Smooth muscle cell (in vitro differentiated cells): ENCODE data around the gene IFNA6. TPM values are rescaled to one million over a fixed set of nuclear protein-coding genes. Genes with fewer than 3 reads are reported as not detected.

Experiments used
- DNase-seq: peaks from one replicate; lab custom pipeline; 2025; ENCODE audit not compliant: unreplicated experiment; lab: John Stamatoyannopoulos, UW
- H2AFZ ChIP-seq: fragments of 200-600 bp; sonication (generic); 2 replicates; pipeline ENCODE4 v1.6.0; 2016; ENCODE audit warnings: antibody characterized with exemption, low read depth, mild to moderate bottlenecking
- H3F3A ChIP-seq: fragments of 200-600 bp; sonication (generic); 2 replicates; pipeline ENCODE4 v1.6.0; 2017; ENCODE audit warnings: antibody characterized with exemption, low read depth
- H3K27ac ChIP-seq: fragments of 200-600 bp; sonication (generic); 2 replicates; pipeline ENCODE4 v1.5.1; 2016; ENCODE audit warnings: low read depth, mild to moderate bottlenecking
- H3K27me3 ChIP-seq: fragments of 200-600 bp; sonication (generic); 2 replicates; pipeline ENCODE4 v1.6.1; 2016; ENCODE audit warnings: low read depth, mild to moderate bottlenecking
- H3K36me3 ChIP-seq: fragments of 200-600 bp; sonication (generic); 2 replicates; pipeline ENCODE4 v1.5.1; 2016; ENCODE audit warnings: low read depth
- H3K4me1 ChIP-seq: fragments of 200-600 bp; sonication (generic); 2 replicates; pipeline ENCODE4 v1.5.1; 2016; ENCODE audit warnings: low read depth
- H3K4me2 ChIP-seq: fragments of 200-600 bp; sonication (generic); 2 replicates; pipeline ENCODE4 v1.6.0; 2016; ENCODE audit warnings: mild to moderate bottlenecking
- H3K4me3 ChIP-seq: fragments of 200-600 bp; sonication (generic); 2 replicates; pipeline ENCODE4 v1.5.1; 2016; ENCODE audit warnings: mild to moderate bottlenecking
- H3K79me2 ChIP-seq: fragments of 200-600 bp; sonication (generic); 2 replicates; pipeline ENCODE4 v1.6.0; 2016; ENCODE audit warnings: low read depth, mild to moderate bottlenecking
- H3K9ac ChIP-seq: fragments of 200-600 bp; sonication (generic); 2 replicates; pipeline ENCODE4 v1.6.0; 2016; ENCODE audit warnings: low read depth
- H3K9me3 ChIP-seq: fragments of 200-600 bp; sonication (generic); replicated peaks from 2 replicates; pipeline ENCODE4 v1.5.1; 2016; ENCODE audit warnings: low read depth
- H4K20me1 ChIP-seq: fragments of 200-600 bp; sonication (generic); 2 replicates; pipeline ENCODE4 v1.6.0; 2016; ENCODE audit warnings: low read depth
- CTCF ChIP-seq: fragments of 200-600 bp; sonication (generic); IDR thresholded peaks from 2 replicates; pipeline ENCODE4 v1.5.1; 2017; ENCODE audit warnings: borderline replicate concordance, mild to moderate bottlenecking, antibody characterized with exemption; ENCODE audit not compliant: insufficient read depth, poor library complexity, severe bottlenecking
- WGBS: methylation state at CpG from one replicate; pipeline ENCODE4 v1.1.7; 2016; ENCODE audit warnings: low lambda C conversion rate; 5-methylcytosine and 5-hydroxymethylcytosine counted together
- polyA plus RNA-seq: library from polyadenylated mRNA; unstranded; fragments of >200 nt; fragmentation: Nextera tagmentation; extraction: Ambion mirVana; gene quantifications from 2 replicates; pipeline ENCODE4 v1.2.1, GENCODE V29; 2016
- total RNA-seq: library from RNA; depleted of rRNA; stranded (reverse); fragments of >200 nt; gene quantifications from 2 replicates; pipeline ENCODE4 v1.2.3, GENCODE V29; 2014

IFNA6 gene
- total and polyA plus RNA-seq, 2 experiments from 2014 or later: not detected

DNA sequence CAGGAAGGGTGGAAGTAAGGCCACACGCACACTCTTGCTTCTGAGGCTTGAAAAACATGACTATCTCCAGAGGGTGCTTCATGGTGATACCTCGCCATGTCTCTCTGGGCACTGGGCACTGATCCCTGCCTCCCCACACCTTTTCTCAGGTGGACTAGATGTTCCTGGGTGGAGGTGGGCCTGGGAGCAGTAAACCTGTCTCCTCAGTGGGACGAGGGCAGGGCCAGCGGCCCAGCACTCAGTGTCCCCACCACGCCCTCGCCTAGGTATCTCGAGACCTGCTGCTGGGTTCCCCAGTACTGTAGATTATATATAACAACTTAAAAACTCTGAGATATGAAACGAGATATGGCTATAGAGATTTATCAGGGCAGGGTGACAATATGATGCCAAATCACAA is 11.6 kb upstream of the IFNA6 start:
- Histone ChIP-seq H3K79me2 (no peaks in the 10 kb centered on the region), H3F3A (no peaks in the 10 kb centered on the region), H3K27ac (no peak overlapping the region), H3K36me3 (no peaks in the 10 kb centered on the region), H3K4me2 (no peak overlapping the region), H3K9me3 (no peaks in the 10 kb centered on the region), H3K27me3 (no peaks in the 10 kb centered on the region), H3K9ac (no peak overlapping the region), H4K20me1 (no peaks in the 10 kb centered on the region), H3K4me3 (no peak overlapping the region), H3K4me1 (no peaks in the 10 kb centered on the region), H2AFZ (no peak overlapping the region)
- TF ChIP-seq CTCF: no peak
- no peak for DNase-seq
- 95% methylated on average over 8 of the region's 8 CpGs for WGBS

GRCh38 chr9:21357479-21358460 is 7.1 kb upstream of the IFNA6 start:
- no peaks in the 10 kb centered on the region for H3K79me2 ChIP-seq
- H3F3A ChIP-seq: no peaks in the 10 kb centered on the region
- H3K27me3 ChIP-seq: no peaks in the 10 kb centered on the region
- H2AFZ ChIP-seq: peak overlapping the region; percentile 84
- H3K9ac ChIP-seq: no peak overlapping the region
- no peaks in the 10 kb centered on the region for H3K36me3 ChIP-seq
- H3K4me2 ChIP-seq: peak overlapping the region; percentile 79
- no peak for DNase-seq
- peak overlapping the region; percentile 25 for H3K4me3 ChIP-seq
- no peaks in the 10 kb centered on the region for H4K20me1 ChIP-seq
- peak overlapping the region; percentile 65 for H3K27ac ChIP-seq
- H3K9me3 ChIP-seq: no peaks in the 10 kb centered on the region
- H3K4me1 ChIP-seq: no peaks in the 10 kb centered on the region
- TF ChIP-seq CTCF: no peak
- WGBS: 46% methylated on average over 7 of the region's 7 CpGs

GRCh38 chr9:21348430-21348970 is 2.2 kb downstream of the IFNA6 start:
- Histone ChIP-seq H2AFZ (no peak overlapping the region), H3K4me2 (no peak overlapping the region), H3K9ac (no peak overlapping the region), H3K36me3 (no peaks in the 10 kb centered on the region), H3F3A (no peaks in the 10 kb centered on the region), H3K9me3 (no peaks in the 10 kb centered on the region), H3K27ac (no peak overlapping the region), H3K27me3 (no peaks in the 10 kb centered on the region), H3K4me1 (no peaks in the 10 kb centered on the region), H3K4me3 (no peak overlapping the region), H4K20me1 (no peaks in the 10 kb centered on the region), H3K79me2 (no peaks in the 10 kb centered on the region)
- WGBS: 82% methylated on average over 3 of the region's 3 CpGs
- no peak for DNase-seq
- TF ChIP-seq CTCF: no peak

GRCh38 chr9:21340735-21341134 is 10.0 kb downstream of the IFNA6 start:
- no peak overlapping the region for H3K4me3 ChIP-seq
- no peak for DNase-seq
- no peak overlapping the region for H2AFZ ChIP-seq

More at GRCh38 chr9:21340735-21341134, 10.0 kb downstream of the IFNA6 start:
- H3K9me3 ChIP-seq: no peaks in the 10 kb centered on the region
- H3K4me1 ChIP-seq: peaks cover 2% of the 10 kb centered on the region
- TF ChIP-seq CTCF: no peak
- H3K9ac ChIP-seq: no peak overlapping the region
- H4K20me1 ChIP-seq: no peaks in the 10 kb centered on the region
- no peaks in the 10 kb centered on the region for H3K27me3 ChIP-seq
- H3K79me2 ChIP-seq: no peaks in the 10 kb centered on the region
- WGBS: 85% methylated on average over 4 of the region's 4 CpGs
- no peaks in the 10 kb centered on the region for H3F3A ChIP-seq
- H3K4me2 ChIP-seq: no peak overlapping the region
- H3K36me3 ChIP-seq: no peaks in the 10 kb centered on the region
- no peak overlapping the region for H3K27ac ChIP-seq
